ENCODE results near the gene SUN1. TPM values are rescaled to one million over a fixed set of nuclear protein-coding genes. Genes with fewer than 3 reads are reported as not detected.

The SUN1 gene, protein sequence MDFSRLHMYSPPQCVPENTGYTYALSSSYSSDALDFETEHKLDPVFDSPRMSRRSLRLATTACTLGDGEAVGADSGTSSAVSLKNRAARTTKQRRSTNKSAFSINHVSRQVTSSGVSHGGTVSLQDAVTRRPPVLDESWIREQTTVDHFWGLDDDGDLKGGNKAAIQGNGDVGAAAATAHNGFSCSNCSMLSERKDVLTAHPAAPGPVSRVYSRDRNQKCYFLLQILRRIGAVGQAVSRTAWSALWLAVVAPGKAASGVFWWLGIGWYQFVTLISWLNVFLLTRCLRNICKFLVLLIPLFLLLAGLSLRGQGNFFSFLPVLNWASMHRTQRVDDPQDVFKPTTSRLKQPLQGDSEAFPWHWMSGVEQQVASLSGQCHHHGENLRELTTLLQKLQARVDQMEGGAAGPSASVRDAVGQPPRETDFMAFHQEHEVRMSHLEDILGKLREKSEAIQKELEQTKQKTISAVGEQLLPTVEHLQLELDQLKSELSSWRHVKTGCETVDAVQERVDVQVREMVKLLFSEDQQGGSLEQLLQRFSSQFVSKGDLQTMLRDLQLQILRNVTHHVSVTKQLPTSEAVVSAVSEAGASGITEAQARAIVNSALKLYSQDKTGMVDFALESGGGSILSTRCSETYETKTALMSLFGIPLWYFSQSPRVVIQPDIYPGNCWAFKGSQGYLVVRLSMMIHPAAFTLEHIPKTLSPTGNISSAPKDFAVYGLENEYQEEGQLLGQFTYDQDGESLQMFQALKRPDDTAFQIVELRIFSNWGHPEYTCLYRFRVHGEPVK
- total RNA-seq: 100 to 1,000 TPM; 139 to 624 (median 446) TPM

- Histone ChIP-seq H3K9me3 (no peaks in the 10 kb centered on the region), H3K4me1 (peaks cover 35 to 39% of the 10 kb centered on the region in 2 donors), H3K27ac (peak within 1 kb of the TSS; percentile 86 to 99), H3K4me3 (peak within 1 kb of the TSS; percentile 13), H3K36me3 (no peaks in the 10 kb centered on the region), H3K27me3 (no peaks in the 10 kb centered on the region)
- DNase-seq: peak; percentile 51 to 59
- TF ChIP-seq POLR2A (IDR thresholded peaks at IDR 0.05): peak in 1 of 2 donors; percentile 21
- TF ChIP-seq, protein P1, sequence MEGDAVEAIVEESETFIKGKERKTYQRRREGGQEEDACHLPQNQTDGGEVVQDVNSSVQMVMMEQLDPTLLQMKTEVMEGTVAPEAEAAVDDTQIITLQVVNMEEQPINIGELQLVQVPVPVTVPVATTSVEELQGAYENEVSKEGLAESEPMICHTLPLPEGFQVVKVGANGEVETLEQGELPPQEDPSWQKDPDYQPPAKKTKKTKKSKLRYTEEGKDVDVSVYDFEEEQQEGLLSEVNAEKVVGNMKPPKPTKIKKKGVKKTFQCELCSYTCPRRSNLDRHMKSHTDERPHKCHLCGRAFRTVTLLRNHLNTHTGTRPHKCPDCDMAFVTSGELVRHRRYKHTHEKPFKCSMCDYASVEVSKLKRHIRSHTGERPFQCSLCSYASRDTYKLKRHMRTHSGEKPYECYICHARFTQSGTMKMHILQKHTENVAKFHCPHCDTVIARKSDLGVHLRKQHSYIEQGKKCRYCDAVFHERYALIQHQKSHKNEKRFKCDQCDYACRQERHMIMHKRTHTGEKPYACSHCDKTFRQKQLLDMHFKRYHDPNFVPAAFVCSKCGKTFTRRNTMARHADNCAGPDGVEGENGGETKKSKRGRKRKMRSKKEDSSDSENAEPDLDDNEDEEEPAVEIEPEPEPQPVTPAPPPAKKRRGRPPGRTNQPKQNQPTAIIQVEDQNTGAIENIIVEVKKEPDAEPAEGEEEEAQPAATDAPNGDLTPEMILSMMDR (IDR thresholded peaks at IDR 0.05): no peak
- intact Hi-C loops (cut with DNase I; ENCODE audit: low total_unique reads): no loop called here
Observed at GRCh38 chr7:832167-832967, at the start of gene SUN1. Gene SUN1 (plus strand): TSS chr7:832476. CDS start chr7:832525, 49 bp downstream.

- Histone ChIP-seq H3K9me3 (no peaks in the 10 kb centered on the region), H3K27me3 (no peaks in the 10 kb centered on the region), H3K27ac (no peak overlapping the region), H3K36me3 (no peaks in the 10 kb centered on the region), H3K4me3 (no peak overlapping the region), H3K4me1 (no peaks in the 10 kb centered on the region)
- TF ChIP-seq, protein P1 (IDR thresholded peaks at IDR 0.05): no peak
- TF ChIP-seq POLR2A (IDR thresholded peaks at IDR 0.05): no peak
- intact Hi-C loops (cut with DNase I; ENCODE audit: low total_unique reads): loop anchor here (10.0 kb wide), 1 partner anchor 92 kb away; the partner anchor contains the start of gene GET4
- DNase-seq: no peak
Observed at GRCh38 chr7:782718-783449, 49.4 kb upstream of the SUN1 start.

- Histone ChIP-seq H3K9me3 (no peaks in the 10 kb centered on the region), H3K4me1 (no peaks in the 10 kb centered on the region), H3K27ac (no peak overlapping the region), H3K27me3 (no peaks in the 10 kb centered on the region), H3K4me3 (no peak overlapping the region), H3K36me3 (no peaks in the 10 kb centered on the region)
- intact Hi-C loops (cut with DNase I; ENCODE audit: low total_unique reads): loop anchor here (10.0 kb wide), 1 partner anchor 91 kb away; the partner anchor contains the start of gene GET4
- no peak for DNase-seq
- no peak for TF ChIP-seq POLR2A (IDR thresholded peaks at IDR 0.05)
- TF ChIP-seq, protein P1 (IDR thresholded peaks at IDR 0.05): no peak
Observed at GRCh38 chr7:783556-784490, 48.5 kb upstream of the SUN1 start.

DNA sequence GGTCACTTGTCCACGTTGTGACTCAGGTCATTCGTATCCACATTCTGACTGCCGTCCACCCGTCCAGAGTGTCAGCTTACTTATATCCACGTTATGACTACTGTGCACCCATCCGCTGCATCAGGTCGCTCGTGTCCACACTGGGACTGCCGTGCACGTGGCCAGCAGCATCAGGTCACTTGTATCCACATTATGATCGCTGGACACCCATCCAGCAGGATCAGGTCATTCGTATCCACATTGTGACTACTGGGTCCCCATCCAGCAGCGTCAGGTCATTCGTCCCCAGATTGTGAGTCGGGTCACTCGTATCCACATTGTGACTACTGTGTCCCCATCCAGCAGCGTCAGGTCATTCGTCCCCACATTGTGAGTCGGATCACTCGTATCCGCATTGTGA is 47.3 kb upstream of the SUN1 start:
- no peaks in the 10 kb centered on the region for H3K27me3 ChIP-seq
- H3K27ac ChIP-seq: no peak overlapping the region
- intact Hi-C loops (cut with DNase I; ENCODE audit: low total_unique reads): loop anchor here (10.0 kb wide), 1 partner anchor 90 kb away; the partner anchor contains the start of gene GET4
- H3K9me3 ChIP-seq: no peaks in the 10 kb centered on the region
- no peaks in the 10 kb centered on the region for H3K4me1 ChIP-seq
- H3K36me3 ChIP-seq: no peaks in the 10 kb centered on the region
- DNase-seq: no peak
- no peak for TF ChIP-seq POLR2A (IDR thresholded peaks at IDR 0.05)
- TF ChIP-seq, protein P1 (IDR thresholded peaks at IDR 0.05): no peak
- no peak overlapping the region for H3K4me3 ChIP-seq

All from uterus (tissue), 4 donors.